ENCODE data around the gene MCTP1.

DNA sequence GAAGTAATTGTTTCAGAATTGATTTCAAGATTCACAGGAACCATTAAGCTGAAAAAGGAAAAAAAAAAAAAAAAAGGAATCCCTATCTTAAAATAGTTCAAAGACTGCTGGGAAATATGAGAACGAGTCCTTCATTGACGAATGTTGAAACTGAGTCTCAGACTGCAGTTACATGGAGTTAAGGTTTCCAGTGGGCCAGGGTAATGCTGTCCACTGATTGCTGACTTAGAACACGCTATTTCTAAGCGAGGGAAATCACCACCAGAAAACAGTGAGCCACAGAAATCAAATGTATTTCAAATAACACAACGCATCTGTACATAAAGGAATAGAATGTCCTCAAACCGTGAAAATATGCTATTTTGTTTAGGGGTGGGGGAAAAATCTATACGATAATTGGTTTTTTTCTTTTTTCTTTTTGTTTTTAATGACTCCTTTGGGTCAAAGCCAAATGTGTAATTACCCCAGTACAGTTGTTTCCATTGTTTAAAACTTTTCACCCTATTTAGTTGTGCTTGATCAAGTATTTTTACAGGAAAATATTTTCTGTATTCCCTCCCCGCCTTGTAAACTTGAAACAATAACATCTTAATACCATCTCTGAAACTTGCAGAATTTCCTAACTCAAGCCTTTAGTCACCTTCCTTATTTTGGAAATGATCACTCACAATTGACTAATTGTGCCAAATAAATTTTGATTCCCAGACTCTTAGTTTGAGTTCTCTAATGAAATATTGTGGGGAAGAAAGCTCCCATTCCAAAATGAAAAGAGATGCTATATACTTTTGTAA lies 208.3 kb downstream of the MCTP1 start:
- TF ChIP-seq CTCF (IDR thresholded peaks at IDR 0.05 in 4 of 5, conservative IDR thresholded peaks at IDR 0.05 in 1 of 5) (no peak), POLR2A (IDR thresholded peaks at IDR 0.05) (no peak)
